ENCODE data around the gene CYP4F22. TPM values are rescaled to one million over a fixed set of nuclear protein-coding genes. Genes with fewer than 3 reads are reported as not detected.
A peak's percentile ranks its signal among the peaks of the same experiment; 100 is the strongest.

CYP4F22 gene
- total RNA-seq, 2 experiments from 2014 or later, result not detected

GRCh38 chr19:15584095-15584494 is 75.8 kb downstream of the CYP4F22 start:
- H3K9me3 ChIP-seq (ENCODE audit: low read length), result no peaks in the 10 kb centered on the region
- H2AFZ ChIP-seq (ENCODE audit: low read length), result no peak overlapping the region
- DNase-seq (ENCODE audit: low spot score), result no peak
- no peak overlapping the region for H3K4me3 ChIP-seq (ENCODE audit: low read depth, low read length, poor library complexity, severe bottlenecking)
- intact Hi-C loops (cut with micrococcal nuclease; ENCODE audit: unreplicated experiment), result no loop called here
- H3K4me1 ChIP-seq (ENCODE audit: insufficient read depth, low read length, poor library complexity, severe bottlenecking), result no peaks in the 10 kb centered on the region
- no peaks in the 10 kb centered on the region for H3K9me2 ChIP-seq (ENCODE audit: insufficient read depth, low read length)
- no peaks in the 10 kb centered on the region for H3K79me2 ChIP-seq (ENCODE audit: insufficient read depth, low read depth, low read length)
- no peaks in the 10 kb centered on the region for H3K36me3 ChIP-seq (ENCODE audit: insufficient read depth, low read length)
- no peak overlapping the region for H3K4me2 ChIP-seq (ENCODE audit: low read length)
- ChIA-PET POLR2A (no interaction called here), CTCF (ENCODE audit: unreplicated experiment) (no interaction called here)
- TF ChIP-seq CTCF (conservative IDR thresholded peaks at IDR 0.05; ENCODE audit: low read length) (no peak), EZH2phosphoT487 (IDR thresholded peaks at IDR 0.05; ENCODE audit: borderline replicate concordance, low read depth, low read length) (no peak)
- no peaks in the 10 kb centered on the region for H4K20me1 ChIP-seq (ENCODE audit: insufficient read depth, low read length)
- no peak overlapping the region for H3K27ac ChIP-seq (ENCODE audit: low read depth, low read length, poor library complexity, severe bottlenecking)
- BruUV-seq (replicated peaks), result no TSS peak

GRCh38 chr19:15584541-15585115 is 76.3 kb downstream of the CYP4F22 start:
- Histone ChIP-seq H3K9me2 (ENCODE audit: insufficient read depth, low read length) (no peaks in the 10 kb centered on the region), H4K20me1 (ENCODE audit: insufficient read depth, low read length) (no peaks in the 10 kb centered on the region), H3K4me1 (ENCODE audit: insufficient read depth, low read length, poor library complexity, severe bottlenecking) (no peaks in the 10 kb centered on the region), H3K4me2 (ENCODE audit: low read length) (no peak overlapping the region), H3K36me3 (ENCODE audit: insufficient read depth, low read length) (no peaks in the 10 kb centered on the region), H3K27ac (ENCODE audit: low read depth, low read length, poor library complexity, severe bottlenecking) (no peak overlapping the region), H3K9me3 (ENCODE audit: low read length) (no peaks in the 10 kb centered on the region), H2AFZ (ENCODE audit: low read length) (no peak overlapping the region), H3K4me3 (ENCODE audit: low read depth, low read length, poor library complexity, severe bottlenecking) (no peak overlapping the region), H3K79me2 (ENCODE audit: insufficient read depth, low read depth, low read length) (no peaks in the 10 kb centered on the region)
- DNase-seq (ENCODE audit: low spot score), result peak; percentile 53
- intact Hi-C loops (cut with micrococcal nuclease; ENCODE audit: unreplicated experiment), result no loop called here
- ChIA-PET POLR2A (no interaction called here), CTCF (ENCODE audit: unreplicated experiment) (no interaction called here)
- no TSS peak for BruUV-seq (replicated peaks)
- TF ChIP-seq EZH2phosphoT487 (IDR thresholded peaks at IDR 0.05; ENCODE audit: borderline replicate concordance, low read depth, low read length), result no peak
- TF ChIP-seq CTCF (conservative IDR thresholded peaks at IDR 0.05; ENCODE audit: low read length), result peak; percentile 87

GRCh38 chr19:15587663-15588062 is 79.3 kb downstream of the CYP4F22 start:
- H2AFZ ChIP-seq (ENCODE audit: low read length), result no peak overlapping the region
- H3K4me1 ChIP-seq (ENCODE audit: insufficient read depth, low read length, poor library complexity, severe bottlenecking), result no peaks in the 10 kb centered on the region
- H3K36me3 ChIP-seq (ENCODE audit: insufficient read depth, low read length), result no peaks in the 10 kb centered on the region
- ChIA-PET CTCF (ENCODE audit: unreplicated experiment) (no interaction called here), POLR2A (no interaction called here)
- no peaks in the 10 kb centered on the region for H4K20me1 ChIP-seq (ENCODE audit: insufficient read depth, low read length)
- no peaks in the 10 kb centered on the region for H3K79me2 ChIP-seq (ENCODE audit: insufficient read depth, low read depth, low read length)
- H3K27ac ChIP-seq (ENCODE audit: low read depth, low read length, poor library complexity, severe bottlenecking), result no peak overlapping the region
- BruUV-seq (replicated peaks), result no TSS peak
- no peak for TF ChIP-seq CTCF (conservative IDR thresholded peaks at IDR 0.05; ENCODE audit: low read length)
- no peak for TF ChIP-seq EZH2phosphoT487 (IDR thresholded peaks at IDR 0.05; ENCODE audit: borderline replicate concordance, low read depth, low read length)
- no peaks in the 10 kb centered on the region for H3K9me2 ChIP-seq (ENCODE audit: insufficient read depth, low read length)
- no peak for DNase-seq (ENCODE audit: low spot score)
- H3K4me2 ChIP-seq (ENCODE audit: low read length), result no peak overlapping the region
- no peak overlapping the region for H3K4me3 ChIP-seq (ENCODE audit: low read depth, low read length, poor library complexity, severe bottlenecking)
- H3K9me3 ChIP-seq (ENCODE audit: low read length), result no peaks in the 10 kb centered on the region
- intact Hi-C loops (cut with micrococcal nuclease; ENCODE audit: unreplicated experiment), result no loop called here
